ENCODE measurements around the gene ANXA9.
A peak's percentile ranks its signal among the peaks of the same experiment; 100 is the strongest.

Gene ANXA9

GRCh38 chr1:150981177-150981804, 801 bp upstream of the ANXA9 start:
- H3K36me3 Mint-ChIP-seq (ENCODE audit: insufficient read depth) = peaks cover 5% of the 10 kb centered on the region
- peaks cover 15 to 21% of the 10 kb centered on the region in 2 donors for H3K4me1 Mint-ChIP-seq (ENCODE audit: low read depth in 2 of 2)
- H3K27ac Mint-ChIP-seq = no peak overlapping the region
- H3K9me3 Mint-ChIP-seq = no peaks in the 10 kb centered on the region
- H3K4me3 Mint-ChIP-seq = no peak overlapping the region
- DNase-seq = no peak
- no peaks in the 10 kb centered on the region for H3K27me3 Mint-ChIP-seq
- ATAC-seq (replicated peaks) = no peak

- ATAC-seq (replicated peaks) = no peak
- DNase-seq = no peak
- Mint-ChIP-seq H3K4me3 (no peak overlapping the region), H3K27ac (peak overlapping the region in 1 of 2 donors; percentile 2), H3K9me3 (no peaks in the 10 kb centered on the region), H3K4me1 (ENCODE audit: low read depth in 2 of 2) (no peaks in the 10 kb centered on the region), H3K36me3 (ENCODE audit: insufficient read depth) (no peaks in the 10 kb centered on the region), H3K27me3 (no peaks in the 10 kb centered on the region)
These were observed 3.2 kb downstream of the ANXA9 start for GRCh38 chr1:150985179-150985825.

GRCh38 chr1:150987924-150988323, 5.8 kb downstream of the ANXA9 start:
- Mint-ChIP-seq H3K4me3 (no peak overlapping the region), H3K9me3 (no peaks in the 10 kb centered on the region), H3K4me1 (ENCODE audit: low read depth in 2 of 2) (no peaks in the 10 kb centered on the region), H3K36me3 (ENCODE audit: insufficient read depth) (no peaks in the 10 kb centered on the region), H3K27me3 (no peaks in the 10 kb centered on the region), H3K27ac (no peak overlapping the region)
- DNase-seq = no peak
- no peak for ATAC-seq (replicated peaks)

- peaks cover 4 to 5% of the 10 kb centered on the region in 2 donors for H3K4me1 Mint-ChIP-seq (ENCODE audit: low read depth in 2 of 2)
- DNase-seq (no peak), ATAC-seq (replicated peaks) (no peak)
- H3K27me3 Mint-ChIP-seq = peaks cover 0 to 8% of the 10 kb centered on the region in 2 donors
- H3K27ac Mint-ChIP-seq = no peak overlapping the region
- no peaks in the 10 kb centered on the region for H3K9me3 Mint-ChIP-seq
- H3K4me3 Mint-ChIP-seq = no peak overlapping the region
- H3K36me3 Mint-ChIP-seq (ENCODE audit: insufficient read depth) = no peaks in the 10 kb centered on the region
These were observed 10.5 kb downstream of the ANXA9 start for GRCh38 chr1:150992626-150993025.

GRCh38 chr1:150994248-150994647, 12.2 kb downstream of the ANXA9 start:
- DNase-seq (no peak), ATAC-seq (replicated peaks) (no peak)
- H3K9me3 Mint-ChIP-seq = no peaks in the 10 kb centered on the region
- no peak overlapping the region for H3K27ac Mint-ChIP-seq
- no peak overlapping the region for H3K4me3 Mint-ChIP-seq
- peaks cover 0 to 8% of the 10 kb centered on the region in 2 donors for H3K27me3 Mint-ChIP-seq
- H3K36me3 Mint-ChIP-seq (ENCODE audit: insufficient read depth) = no peaks in the 10 kb centered on the region
- peaks cover 4 to 5% of the 10 kb centered on the region in 2 donors for H3K4me1 Mint-ChIP-seq (ENCODE audit: low read depth in 2 of 2)

- no peak for ATAC-seq (replicated peaks)
- H3K36me3 Mint-ChIP-seq (ENCODE audit: insufficient read depth) = no peaks in the 10 kb centered on the region
- H3K4me3 Mint-ChIP-seq = peak overlapping the region; percentile 37 to 61
- H3K4me1 Mint-ChIP-seq (ENCODE audit: low read depth in 2 of 2) = peaks cover 4 to 5% of the 10 kb centered on the region in 2 donors
- no peaks in the 10 kb centered on the region for H3K9me3 Mint-ChIP-seq
- H3K27me3 Mint-ChIP-seq = peaks cover 0 to 8% of the 10 kb centered on the region in 2 donors
- no peak for DNase-seq
- peak overlapping the region; percentile 68 to 80 for H3K27ac Mint-ChIP-seq
These were observed 13.4 kb downstream of the ANXA9 start for GRCh38 chr1:150995460-150995859.

GRCh38 chr1:150995896-150996295, 13.8 kb downstream of the ANXA9 start:
- Mint-ChIP-seq H3K4me1 (ENCODE audit: low read depth in 2 of 2) (peaks cover 4 to 5% of the 10 kb centered on the region in 2 donors), H3K27me3 (peaks cover 0 to 8% of the 10 kb centered on the region in 2 donors), H3K27ac (peak overlapping the region; percentile 68 to 80), H3K36me3 (ENCODE audit: insufficient read depth) (no peaks in the 10 kb centered on the region), H3K4me3 (peak overlapping the region; percentile 37 to 61), H3K9me3 (no peaks in the 10 kb centered on the region)
- ATAC-seq (replicated peaks) = peak; percentile 54
- peak; percentile 28 to 52 (median 46) for DNase-seq

- Mint-ChIP-seq H3K36me3 (ENCODE audit: insufficient read depth) (no peaks in the 10 kb centered on the region), H3K4me1 (ENCODE audit: low read depth in 2 of 2) (peaks cover 4 to 5% of the 10 kb centered on the region in 2 donors), H3K27me3 (peaks cover 0 to 8% of the 10 kb centered on the region in 2 donors), H3K27ac (no peak overlapping the region), H3K9me3 (no peaks in the 10 kb centered on the region), H3K4me3 (no peak overlapping the region)
- ATAC-seq (replicated peaks) = no peak
- no peak for DNase-seq
These were observed 15.2 kb downstream of the ANXA9 start for GRCh38 chr1:150997126-150997872.

GRCh38 chr1:150997949-150998348, 15.9 kb downstream of the ANXA9 start:
- H3K9me3 Mint-ChIP-seq = no peaks in the 10 kb centered on the region
- no peak overlapping the region for H3K27ac Mint-ChIP-seq
- ATAC-seq (replicated peaks) (no peak), DNase-seq (no peak)
- no peaks in the 10 kb centered on the region for H3K36me3 Mint-ChIP-seq (ENCODE audit: insufficient read depth)
- H3K27me3 Mint-ChIP-seq = peaks cover 0 to 8% of the 10 kb centered on the region in 2 donors
- no peak overlapping the region for H3K4me3 Mint-ChIP-seq
- H3K4me1 Mint-ChIP-seq (ENCODE audit: low read depth in 2 of 2) = peaks cover 9 to 10% of the 10 kb centered on the region in 2 donors

- Mint-ChIP-seq H3K27ac (no peak overlapping the region), H3K4me3 (no peak overlapping the region), H3K9me3 (no peaks in the 10 kb centered on the region), H3K4me1 (ENCODE audit: low read depth in 2 of 2) (peaks cover 11 to 13% of the 10 kb centered on the region in 2 donors), H3K36me3 (ENCODE audit: insufficient read depth) (no peaks in the 10 kb centered on the region), H3K27me3 (peaks cover 0 to 8% of the 10 kb centered on the region in 2 donors)
- DNase-seq (no peak), ATAC-seq (replicated peaks) (no peak)
These were observed 17.1 kb downstream of the ANXA9 start for GRCh38 chr1:150999051-150999674.

GRCh38 chr1:150999926-151000325, 17.8 kb downstream of the ANXA9 start:
- H3K27me3 Mint-ChIP-seq = peaks cover 0 to 8% of the 10 kb centered on the region in 2 donors
- no peak overlapping the region for H3K27ac Mint-ChIP-seq
- ATAC-seq (replicated peaks) = no peak
- no peak overlapping the region for H3K4me3 Mint-ChIP-seq
- DNase-seq = no peak
- no peaks in the 10 kb centered on the region for H3K36me3 Mint-ChIP-seq (ENCODE audit: insufficient read depth)
- peaks cover 11 to 13% of the 10 kb centered on the region in 2 donors for H3K4me1 Mint-ChIP-seq (ENCODE audit: low read depth in 2 of 2)
- H3K9me3 Mint-ChIP-seq = no peaks in the 10 kb centered on the region

GRCh38 chr1:151000408-151000807, 18.3 kb downstream of the ANXA9 start:
- ATAC-seq (replicated peaks) (no peak), DNase-seq (no peak)
- Mint-ChIP-seq H3K9me3 (no peaks in the 10 kb centered on the region), H3K27ac (no peak overlapping the region), H3K4me1 (ENCODE audit: low read depth in 2 of 2) (peaks cover 12 to 13% of the 10 kb centered on the region in 2 donors), H3K36me3 (ENCODE audit: insufficient read depth) (peaks cover 4% of the 10 kb centered on the region), H3K27me3 (peaks cover 0 to 8% of the 10 kb centered on the region in 2 donors), H3K4me3 (no peak overlapping the region)

- Mint-ChIP-seq H3K27ac (no peak overlapping the region), H3K27me3 (peaks cover 0 to 8% of the 10 kb centered on the region in 2 donors), H3K9me3 (no peaks in the 10 kb centered on the region), H3K4me3 (no peak overlapping the region), H3K36me3 (ENCODE audit: insufficient read depth) (peaks cover 8% of the 10 kb centered on the region), H3K4me1 (ENCODE audit: low read depth in 2 of 2) (peaks cover 15 to 17% of the 10 kb centered on the region in 2 donors)
- DNase-seq (no peak), ATAC-seq (replicated peaks) (no peak)
These were observed 19.5 kb downstream of the ANXA9 start for GRCh38 chr1:151001602-151002001.
